GM23248 (cell line): ENCODE results near the gene SH3TC1.

ENCODE experiments used
- EZH2 ChIP-seq: fragments of 200-600 bp; sonication (generic); IDR thresholded peaks from 2 replicates; pipeline ENCODE4 v1.6.1; 2018; ENCODE audit warnings: antibody characterized with exemption, mild to moderate bottlenecking; ENCODE audit not compliant: insufficient read depth, poor library complexity, severe bottlenecking
- EZH2phosphoT487 ChIP-seq: fragments of 200-600 bp; sonication (generic); IDR thresholded peaks from 2 replicates; pipeline ENCODE4 v1.6.1; 2018; ENCODE audit warnings: antibody characterized with exemption, moderate library complexity, mild to moderate bottlenecking, low read depth; ENCODE audit not compliant: insufficient read depth

- no peak for TF ChIP-seq EZH2
- no peak for TF ChIP-seq EZH2phosphoT487
Measured at GRCh38 chr4:8188085-8188484, 11.0 kb upstream of the SH3TC1 start.
